ENCODE measurements around the gene CRYM.

- no peak for TF ChIP-seq POLR2A (IDR thresholded peaks at IDR 0.05; ENCODE audit: low read depth, low read length)
- no peak for TF ChIP-seq CTCF (IDR thresholded peaks at IDR 0.05; ENCODE audit: extremely low read depth in 1 of 2, insufficient read depth in 1 of 2, low read depth in 1 of 2, low read length in 2 of 2)
Measured at GRCh38 chr16:21250072-21250923, 27.8 kb downstream of the CRYM start.

All from endothelial cell of umbilical vein (primary cell).